Measurements from ENCODE around the gene RALA. TPM values are rescaled to one million over a fixed set of nuclear protein-coding genes. Genes with fewer than 3 reads are reported as not detected.

The RALA gene
- total and polyA plus RNA-seq, 2 of the 13 experiments (the other 11 are each of a cell fraction or from before 2014, with no cell fraction given), result 11.8 to 19.5 TPM

- TF ChIP-seq MED8 (CRISPR knock-in tag; IDR thresholded peaks at IDR 0.05; ENCODE audit: insufficient replicate concordance) (no peak), HNRNPL (IDR thresholded peaks at IDR 0.05; ENCODE audit: low read depth, low read length) (peak; percentile 92), FLYWCH1 (CRISPR knock-in tag; IDR thresholded peaks at IDR 0.05) (no peak), HCFC1 (IDR thresholded peaks at IDR 0.05; ENCODE audit: low read depth, low read length) (no peak), ZSCAN31 (CRISPR knock-in tag; IDR thresholded peaks at IDR 0.05; ENCODE audit: low read depth) (no peak), TBX2 (CRISPR knock-in tag; IDR thresholded peaks at IDR 0.05; ENCODE audit: borderline replicate concordance) (0 out of 2 replicates have a peak, but pooled peaks have one; percentile 24), REXO4 (CRISPR knock-in tag; IDR thresholded peaks at IDR 0.05; ENCODE audit: borderline replicate concordance) (no peak), RAD21 (CRISPR knock-in tag; IDR thresholded peaks at IDR 0.05) (0 out of 2 replicates have a peak, but pooled peaks have one; percentile 32), TCF7 (IDR thresholded peaks at IDR 0.05; ENCODE audit: low read depth) (no peak), CERS6 (CRISPR knock-in tag; IDR thresholded peaks at IDR 0.05) (no peak), ETS1 (CRISPR knock-in tag; IDR thresholded peaks at IDR 0.05) (no peak), MYC (CRISPR knock-in tag; IDR thresholded peaks at IDR 0.05; ENCODE audit: borderline replicate concordance) (peak; percentile 0; the same call in 1 of the 2 replicates), SP5 (CRISPR knock-in tag; IDR thresholded peaks at IDR 0.05; ENCODE audit: borderline replicate concordance, low read depth) (no peak), PHF8 (CRISPR knock-in tag; IDR thresholded peaks at IDR 0.05) (peak; percentile 48), SRF (IDR thresholded peaks at IDR 0.05; ENCODE audit: low read depth, low read length) (no peak), THAP8 (CRISPR knock-in tag; IDR thresholded peaks at IDR 0.05; ENCODE audit: borderline replicate concordance) (no peak), ZNF343 (CRISPR knock-in tag; IDR thresholded peaks at IDR 0.05) (no peak), FUBP1 (CRISPR knock-in tag; IDR thresholded peaks at IDR 0.05; ENCODE audit: borderline replicate concordance) (no peak), SNRNP70 (IDR thresholded peaks at IDR 0.05; ENCODE audit: low read depth, low read length) (no peak), HOXD1 (CRISPR knock-in tag; IDR thresholded peaks at IDR 0.05) (no peak), ZNF274 (CRISPR knock-in tag; IDR thresholded peaks at IDR 0.05) (peak; percentile 57; the same call in 1 of the 2 replicates), ZNF18 (CRISPR knock-in tag; IDR thresholded peaks at IDR 0.05; ENCODE audit: insufficient replicate concordance) (no peak), ZNF317 (CRISPR knock-in tag; IDR thresholded peaks at IDR 0.05) (0 out of 2 replicates have a peak, but pooled peaks have one; percentile 10)
Measured at GRCh38 chr7:39732837-39733804, 109.7 kb downstream of the RALA start (continued).
